Measurements from ENCODE around the gene MYBPC2.
"Not testable (repeated sequence)": the region's sequence is repeated elsewhere in the genome, so short reads cannot be mapped to it uniquely, and the experiment has no call there.

MYBPC2 gene

GRCh38 chr19:50422397-50423278 is 10.1 kb upstream of the MYBPC2 start:
- H3K4me3 ChIP-seq (ENCODE audit: low read length), result no peak overlapping the region

GRCh38 chr19:50423279-50424113 is 9.2 kb upstream of the MYBPC2 start:
- DNase-seq (ENCODE audit: low read depth, low spot score), result no peak
- H3K4me3 ChIP-seq (ENCODE audit: low read length), result no peak overlapping the region

More at GRCh38 chr19:50422397-50423278, 10.1 kb upstream of the MYBPC2 start:
- no peak for DNase-seq (ENCODE audit: low read depth, low spot score)

- H3K4me3 ChIP-seq (ENCODE audit: low read length), result no peak overlapping the region
- no peak for DNase-seq (ENCODE audit: low read depth, low spot score)
These were observed 7.1 kb upstream of the MYBPC2 start for GRCh38 chr19:50425581-50425980.

GRCh38 chr19:50427318-50427925 is 5.3 kb upstream of the MYBPC2 start:
- no peak for DNase-seq (ENCODE audit: low read depth, low spot score)
- H3K4me3 ChIP-seq (ENCODE audit: low read length), result no peak overlapping the region

GRCh38 chr19:50427997-50428425 is 4.7 kb upstream of the MYBPC2 start:
- DNase-seq (ENCODE audit: low read depth, low spot score), result no peak
- no peak overlapping the region for H3K4me3 ChIP-seq (ENCODE audit: low read length)

- no peak for DNase-seq (ENCODE audit: low read depth, low spot score)
- H3K4me3 ChIP-seq (ENCODE audit: low read length), result no peak overlapping the region
These were observed 3.8 kb upstream of the MYBPC2 start for GRCh38 chr19:50428772-50429463.

GRCh38 chr19:50430888-50431342 is 1.8 kb upstream of the MYBPC2 start:
- H3K4me3 ChIP-seq (ENCODE audit: low read length), result peak overlapping the region; percentile 60
- DNase-seq (ENCODE audit: low read depth, low spot score), result no peak

GRCh38 chr19:50431343-50432220 is 1.1 kb upstream of the MYBPC2 start:
- peak; percentile 53 for DNase-seq (ENCODE audit: low read depth, low spot score)
- H3K4me3 ChIP-seq (ENCODE audit: low read length), result peak overlapping the region; percentile 60

GRCh38 chr19:50433201-50434180 is 799 bp downstream of the MYBPC2 start:
- H3K4me3 ChIP-seq (ENCODE audit: low read length), result no peak overlapping the region
- no peak for DNase-seq (ENCODE audit: low read depth, low spot score)

- H3K4me3 ChIP-seq (ENCODE audit: low read length), result no peak overlapping the region
- no peak for DNase-seq (ENCODE audit: low read depth, low spot score)
These were observed 1.8 kb downstream of the MYBPC2 start for GRCh38 chr19:50434525-50434924.

GRCh38 chr19:50435221-50435620 is 2.5 kb downstream of the MYBPC2 start:
- no peak overlapping the region for H3K4me3 ChIP-seq (ENCODE audit: low read length)
- no peak for DNase-seq (ENCODE audit: low read depth, low spot score)

GRCh38 chr19:50435627-50436026 is 2.9 kb downstream of the MYBPC2 start:
- H3K4me3 ChIP-seq (ENCODE audit: low read length), result no peak overlapping the region
- DNase-seq (ENCODE audit: low read depth, low spot score), result no peak

GRCh38 chr19:50437862-50438449 is 5.3 kb downstream of the MYBPC2 start:
- no peak overlapping the region for H3K4me3 ChIP-seq (ENCODE audit: low read length)
- DNase-seq (ENCODE audit: low read depth, low spot score), result no peak

GRCh38 chr19:50439130-50439529 is 6.4 kb downstream of the MYBPC2 start:
- H3K4me3 ChIP-seq (ENCODE audit: low read length); DNase-seq (ENCODE audit: low read depth, low spot score): not testable (repeated sequence)

GRCh38 chr19:50444059-50444458 is 11.4 kb downstream of the MYBPC2 start:
- H3K4me3 ChIP-seq (ENCODE audit: low read length), result no peak overlapping the region
- DNase-seq (ENCODE audit: low read depth, low spot score), result no peak

GRCh38 chr19:50447053-50447452 is 14.4 kb downstream of the MYBPC2 start:
- no peak overlapping the region for H3K4me3 ChIP-seq (ENCODE audit: low read length)
- no peak for DNase-seq (ENCODE audit: low read depth, low spot score)

GRCh38 chr19:50447750-50448149 is 15.1 kb downstream of the MYBPC2 start:
- no peak overlapping the region for H3K4me3 ChIP-seq (ENCODE audit: low read length)
- DNase-seq (ENCODE audit: low read depth, low spot score), result no peak

Measured in Jurkat, Clone E6-1 (cell line).